GM21390 (cell line): ENCODE measurements around the gene TLCD4.

ENCODE experiments used
- ATAC-seq: cut with Tn5 transposase; IDR thresholded peaks from one replicate; pipeline ENCODE4 v1.9.1; 2021; ENCODE audit not compliant: unreplicated experiment

Gene TLCD4

DNA sequence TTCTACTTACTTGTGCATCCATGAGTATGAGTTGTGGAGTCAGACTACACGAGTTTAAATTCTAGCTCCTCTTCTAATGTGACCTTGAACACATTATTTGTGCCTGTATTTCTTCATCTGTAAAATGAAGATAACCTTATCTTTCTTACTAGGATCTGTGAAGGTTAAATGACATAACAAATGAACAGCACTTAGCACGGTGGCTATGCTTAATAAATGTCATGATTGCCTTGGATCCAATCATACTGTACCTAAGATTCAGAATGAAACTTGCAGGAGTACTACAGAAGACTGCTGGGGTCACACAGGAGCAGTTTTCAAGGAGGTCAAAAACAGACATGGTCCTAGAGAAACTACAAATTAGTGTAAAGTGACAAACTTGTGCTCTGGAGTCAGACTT is 22.2 kb upstream of the TLCD4 start:
- ATAC-seq, result no peak

DNA sequence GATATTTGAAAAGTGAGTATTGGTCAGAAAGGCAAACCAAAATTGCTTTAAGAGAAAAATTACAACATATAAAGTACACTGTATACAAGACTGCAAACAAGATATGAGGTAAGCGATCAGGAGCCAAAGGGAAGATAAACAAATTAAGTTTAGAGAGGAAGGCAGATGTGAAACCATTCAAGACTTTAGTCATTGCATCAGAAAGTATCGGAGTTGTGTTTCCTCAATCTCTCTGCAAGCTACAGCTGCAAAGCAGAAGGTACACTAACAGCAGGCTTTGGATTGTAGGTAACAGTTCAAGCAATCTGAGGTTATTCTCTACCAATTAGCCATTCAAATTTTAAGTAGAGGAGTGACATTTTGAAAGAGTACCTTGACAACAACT is 21.3 kb upstream of the TLCD4 start:
- ATAC-seq, result peak; percentile 92

DNA sequence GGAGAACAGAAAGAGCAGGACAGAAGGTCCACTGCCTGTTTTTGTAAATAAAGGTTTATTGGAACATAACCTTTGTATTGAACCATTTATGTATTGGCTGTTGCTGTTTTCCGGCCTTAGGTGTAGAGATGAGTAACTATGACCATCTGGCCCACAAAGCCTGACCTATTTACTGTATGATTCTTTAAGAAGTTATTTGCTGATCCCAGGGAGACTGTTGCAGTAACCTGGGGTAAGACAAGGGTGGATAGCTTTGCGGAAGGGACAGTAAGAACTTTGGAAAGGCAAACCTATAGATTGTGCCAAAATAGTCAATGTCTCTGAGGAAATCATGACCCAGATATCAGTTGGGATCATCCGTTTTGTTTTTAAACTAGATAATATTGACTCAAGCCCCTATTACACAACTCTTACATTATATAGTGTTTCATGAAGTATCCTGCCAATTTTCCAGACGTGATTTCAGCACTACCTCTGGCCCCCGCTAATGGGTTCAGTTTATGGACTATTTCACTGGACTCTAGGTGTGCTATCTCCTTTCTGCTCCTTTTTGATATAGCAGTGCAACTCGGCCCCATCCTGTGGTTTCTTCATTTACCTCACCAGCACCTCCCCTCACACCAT is 20.8 kb upstream of the TLCD4 start:
- peak; percentile 20 for ATAC-seq

DNA sequence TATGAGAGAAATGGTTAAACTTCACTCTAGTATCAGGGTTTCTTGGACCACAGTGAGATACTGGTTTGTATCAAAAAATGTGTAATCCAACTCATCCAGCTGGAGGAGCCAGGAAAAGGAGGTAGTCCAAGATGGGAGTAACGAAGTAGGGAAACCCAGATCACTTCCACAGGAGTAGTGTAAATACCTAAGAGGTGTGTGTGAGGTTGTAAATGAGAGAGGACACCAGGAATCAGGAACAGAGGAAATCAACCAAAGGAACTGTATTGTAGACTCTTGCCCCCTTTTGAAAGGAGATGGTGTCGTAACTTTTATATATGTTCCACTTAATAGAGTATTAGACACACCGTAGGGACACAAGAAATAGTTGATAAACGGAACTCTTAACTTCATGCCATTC is 19.7 kb upstream of the TLCD4 start:
- no peak for ATAC-seq

DNA sequence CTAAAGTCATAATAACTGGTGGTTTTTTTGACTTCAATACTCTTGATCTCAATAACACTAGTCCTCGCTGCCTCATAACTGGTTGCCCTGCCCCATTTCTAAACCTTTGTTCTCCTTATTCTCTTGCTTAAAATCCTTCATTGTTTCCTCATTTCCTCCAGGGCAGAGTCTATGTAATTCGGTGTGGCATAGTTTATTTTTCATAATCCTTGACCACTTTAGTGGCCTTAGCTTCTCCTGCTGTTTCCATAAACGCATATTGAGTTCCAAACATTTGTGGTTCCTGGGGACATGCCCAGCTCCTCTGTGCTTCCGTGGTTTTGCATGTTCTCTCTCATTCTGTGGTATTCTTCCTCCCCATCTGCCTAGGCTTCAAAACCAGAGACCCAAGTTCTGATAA is 19.0 kb upstream of the TLCD4 start:
- no peak for ATAC-seq

DNA sequence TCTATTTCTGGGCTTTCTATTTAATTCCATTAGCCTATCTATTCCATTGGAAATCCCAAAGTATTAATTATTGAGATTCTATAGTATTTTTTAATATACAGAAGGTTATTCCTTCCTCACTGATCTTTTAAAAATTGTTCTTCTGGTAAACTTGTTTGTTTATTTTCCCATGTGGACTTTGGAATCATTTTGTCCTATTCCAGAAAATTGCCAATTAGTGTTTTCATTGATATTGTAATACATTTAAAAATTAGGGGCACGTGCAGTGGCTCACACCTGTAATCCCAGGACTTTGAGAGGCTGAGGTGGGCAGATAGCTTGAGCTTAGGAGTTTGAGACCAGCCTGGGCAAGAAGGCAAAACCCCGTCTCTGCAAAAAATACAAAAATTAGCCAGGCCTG is 8.4 kb upstream of the TLCD4 start:
- no peak for ATAC-seq

DNA sequence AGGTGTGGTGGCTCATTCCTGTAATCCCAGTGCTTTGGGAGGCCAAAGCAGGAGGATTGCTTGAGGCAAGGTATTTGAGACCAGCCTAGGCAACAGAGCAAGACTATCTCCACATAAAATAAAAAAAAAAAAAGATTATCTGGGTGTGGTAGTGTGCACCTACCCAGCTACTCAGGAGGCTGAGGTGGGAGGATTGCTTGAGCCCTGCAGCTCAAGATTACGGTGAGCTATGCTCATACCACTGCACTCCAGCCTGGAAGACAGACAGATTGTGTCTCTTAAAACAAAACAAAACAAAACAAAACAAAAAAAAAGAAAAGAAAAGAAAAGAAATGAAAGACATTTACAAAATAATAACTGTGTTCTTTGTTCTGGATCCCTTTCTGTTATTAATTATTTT is 6.1 kb upstream of the TLCD4 start:
- no peak for ATAC-seq

DNA sequence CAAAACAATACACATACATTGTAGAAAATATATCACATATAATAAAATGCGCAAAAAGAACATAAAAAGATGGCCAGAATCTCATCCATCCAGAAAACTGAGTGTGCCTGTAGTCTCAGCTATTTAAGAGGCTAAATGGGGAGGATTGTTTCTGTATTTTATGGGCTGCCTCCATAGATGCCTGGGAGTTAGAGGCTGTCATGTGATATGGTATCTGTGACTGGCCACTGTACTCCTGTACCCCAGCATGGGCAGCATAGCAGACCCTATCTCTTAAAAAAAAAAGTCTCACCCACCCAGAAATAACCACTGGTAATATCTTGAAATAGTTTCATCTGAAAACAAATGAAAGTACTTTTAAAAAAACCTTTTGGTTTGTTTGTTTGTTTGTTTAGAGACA is 3.5 kb upstream of the TLCD4 start:
- no peak for ATAC-seq

DNA sequence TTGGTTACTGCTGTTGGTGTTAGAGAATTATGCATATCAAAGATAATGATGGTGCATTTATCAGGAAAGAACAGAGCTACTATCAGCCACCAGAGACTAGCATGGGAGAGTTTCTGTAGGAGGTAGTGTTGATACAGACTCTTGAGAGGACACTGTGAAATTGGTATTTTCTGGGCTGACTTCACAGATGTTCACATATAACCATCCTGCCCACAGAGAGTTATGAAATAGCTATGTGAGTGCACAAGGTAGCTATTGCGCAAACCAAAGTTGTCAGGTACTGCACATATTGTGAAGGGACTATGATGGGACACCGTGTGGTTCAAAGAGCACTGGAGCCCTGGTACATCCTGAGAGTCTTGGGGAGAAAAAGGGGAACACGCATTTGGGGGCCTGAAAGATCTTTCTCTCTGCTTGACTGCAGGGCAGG is 1.4 kb upstream of the TLCD4 start:
- no peak for ATAC-seq

DNA sequence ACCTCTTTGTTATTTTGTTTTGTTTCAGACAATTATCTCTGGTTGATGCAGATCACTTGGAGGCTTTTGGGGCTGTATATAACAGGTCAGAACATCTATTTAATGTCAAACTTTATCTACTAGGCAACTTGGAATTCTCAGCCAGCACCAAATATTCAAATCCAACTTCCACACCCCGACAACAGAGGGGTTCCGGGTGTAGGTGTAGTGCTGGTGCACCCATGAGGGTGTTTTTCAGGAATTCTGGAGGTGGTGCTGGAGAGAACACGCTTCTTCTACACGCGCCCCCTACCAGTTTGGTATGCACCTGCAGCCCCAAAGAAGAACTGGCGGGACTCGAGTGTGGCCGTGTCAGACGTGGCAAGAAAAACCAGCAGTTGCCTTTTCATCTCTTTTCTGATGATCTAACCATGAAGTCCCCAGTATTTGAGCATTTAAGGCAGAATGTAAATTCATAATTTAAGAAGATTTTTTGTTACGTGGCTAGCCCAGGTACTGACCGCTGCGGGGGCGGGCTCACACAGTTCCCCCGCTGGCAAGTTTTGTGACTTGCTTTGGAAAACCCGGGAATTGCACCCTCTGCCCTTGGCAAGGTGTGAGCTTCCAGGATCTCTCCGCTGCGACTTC is 462 bp upstream of the TLCD4 start:
- ATAC-seq, result peak; percentile 63

DNA sequence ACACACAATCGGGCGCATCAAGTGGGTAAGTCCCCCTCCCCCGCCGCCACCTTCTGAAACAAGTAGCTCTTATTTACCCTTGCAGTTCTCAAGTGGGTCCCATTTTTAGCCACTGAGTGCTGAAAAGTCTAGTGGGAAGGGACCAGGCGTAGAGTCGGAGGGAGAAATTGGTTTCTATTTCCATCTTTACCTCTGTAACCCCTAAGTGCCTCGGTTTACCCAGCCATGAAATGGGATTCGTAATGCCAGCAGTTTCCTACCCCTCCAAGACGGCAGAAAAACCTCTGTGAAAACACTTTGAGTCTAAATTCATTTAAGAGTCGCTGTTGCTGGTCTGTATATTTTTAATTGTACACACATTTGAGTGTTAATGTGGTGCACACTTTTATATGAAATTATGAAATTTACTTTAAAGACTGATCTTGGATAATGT is 928 bp downstream of the TLCD4 start:
- no peak for ATAC-seq

DNA sequence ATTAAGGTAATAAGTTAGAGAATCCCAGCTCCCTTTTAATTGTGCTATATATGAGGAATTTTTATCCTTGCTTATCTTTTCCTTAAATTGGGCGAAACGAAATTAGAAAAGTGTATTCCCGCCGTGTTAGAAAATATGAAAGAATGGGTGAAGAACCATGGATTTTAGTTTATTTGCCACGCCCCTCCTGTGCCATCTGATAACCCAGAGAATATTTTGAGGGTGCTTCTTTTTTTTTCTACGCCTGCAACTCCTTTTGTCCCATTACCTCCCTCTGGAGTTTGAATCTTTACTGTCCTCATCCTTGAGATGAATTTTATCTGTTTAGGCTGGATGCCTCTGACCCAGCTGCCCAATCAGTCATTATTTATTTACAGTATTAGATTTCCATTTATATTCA is 1.6 kb downstream of the TLCD4 start:
- no peak for ATAC-seq

DNA sequence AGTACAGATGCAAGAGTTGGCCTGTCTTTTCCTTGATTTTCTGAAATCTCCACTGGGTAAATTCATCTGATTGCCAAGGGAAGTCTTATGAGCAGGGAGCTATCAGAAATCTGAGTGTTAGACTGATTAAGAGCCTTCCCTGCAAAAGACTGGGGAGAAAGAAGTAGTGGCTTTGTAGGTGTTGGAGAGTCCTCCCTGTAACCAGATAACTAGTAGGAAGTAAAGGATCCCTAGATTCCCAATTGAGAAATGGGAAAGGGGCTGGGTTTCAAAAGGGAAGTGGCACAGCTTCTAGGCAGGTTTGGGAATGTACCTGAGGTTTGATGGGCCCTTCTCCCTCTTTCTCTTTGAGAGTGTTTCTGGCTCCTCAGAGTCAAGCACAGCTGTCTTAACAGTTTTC is 2.1 kb downstream of the TLCD4 start:
- ATAC-seq, result no peak

DNA sequence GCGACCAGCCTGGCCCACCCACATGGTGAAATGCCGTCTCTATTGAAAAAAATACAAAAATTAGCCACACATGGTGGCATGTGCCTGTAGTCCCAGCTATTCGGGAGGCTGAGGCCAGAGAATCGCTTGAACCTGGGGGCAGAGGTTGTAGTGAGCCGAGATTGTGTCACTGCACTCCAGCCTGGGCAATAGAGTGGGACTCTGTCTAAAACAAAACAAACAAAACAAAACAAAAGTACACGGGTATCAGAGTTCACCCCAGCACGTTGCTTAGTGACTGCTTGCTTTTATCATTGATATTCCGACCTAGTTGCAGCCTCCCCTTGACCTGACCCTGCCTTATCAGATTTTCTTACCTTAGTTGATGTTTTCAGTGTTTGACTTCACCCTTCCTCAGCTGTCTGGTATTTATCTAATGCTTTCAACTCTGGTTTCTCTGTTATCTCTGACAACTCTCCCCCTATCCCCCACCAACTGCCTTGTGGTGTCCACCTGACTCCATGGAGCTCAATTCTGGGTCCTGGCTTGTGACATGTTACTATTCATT is 5.1 kb downstream of the TLCD4 start:
- no peak for ATAC-seq

DNA sequence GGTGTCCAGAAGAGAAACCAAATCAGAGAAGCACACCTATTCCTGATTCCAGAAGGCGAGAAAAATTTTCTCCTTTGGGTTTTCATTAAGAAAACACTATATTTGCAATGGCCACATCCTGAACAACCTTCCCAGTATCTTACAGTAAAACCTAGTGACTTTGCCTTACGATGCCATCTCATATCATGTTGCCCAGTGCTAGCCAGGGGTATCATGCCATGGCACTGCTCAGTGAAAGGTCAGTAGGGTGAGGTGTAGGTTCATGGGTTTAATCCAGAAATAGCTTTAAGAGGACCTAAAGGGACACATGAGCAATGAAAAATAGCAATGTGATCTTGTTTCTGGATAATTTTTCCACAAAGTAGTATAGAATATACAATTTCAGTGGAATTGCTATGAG is 7.2 kb downstream of the TLCD4 start:
- ATAC-seq, result no peak

DNA sequence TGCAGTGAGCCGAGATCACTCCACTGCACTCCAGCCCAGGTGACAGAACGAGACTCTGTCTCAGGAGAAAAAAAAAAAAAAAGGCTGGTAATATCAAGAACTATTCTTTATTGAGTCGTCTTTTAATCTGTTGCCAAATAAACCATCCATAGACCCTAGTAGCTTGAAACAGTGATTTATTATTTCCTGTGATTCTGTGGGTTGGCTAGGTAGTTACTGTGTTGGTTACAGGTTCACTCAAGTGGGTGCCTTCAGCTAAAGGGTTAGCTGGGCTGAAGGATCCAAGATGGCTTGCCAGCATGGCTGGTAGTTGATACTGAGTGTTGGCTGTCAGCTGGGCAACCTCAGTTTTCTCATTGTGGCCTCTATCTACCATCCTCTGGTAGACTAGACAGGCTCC is 9.2 kb downstream of the TLCD4 start:
- ATAC-seq, result no peak

DNA sequence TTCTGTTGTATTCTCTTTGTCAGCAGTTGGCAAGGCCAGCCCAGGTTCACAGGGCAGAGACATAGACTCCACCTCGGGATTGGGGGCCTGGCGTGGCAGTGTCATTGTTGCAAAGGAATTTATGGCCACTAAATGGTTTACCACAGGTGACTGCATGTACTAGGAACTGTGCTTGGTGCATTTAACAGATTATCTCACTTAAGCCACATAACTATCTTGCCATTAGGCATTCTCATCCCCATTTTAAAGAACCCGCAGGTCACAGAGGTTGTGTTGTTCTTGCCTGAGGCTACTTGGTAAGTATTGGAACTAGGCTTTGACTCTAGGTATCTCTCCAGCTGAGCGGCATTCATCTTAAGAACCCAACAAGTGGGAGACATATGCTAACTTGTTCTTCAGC is 9.7 kb downstream of the TLCD4 start:
- ATAC-seq, result no peak

DNA sequence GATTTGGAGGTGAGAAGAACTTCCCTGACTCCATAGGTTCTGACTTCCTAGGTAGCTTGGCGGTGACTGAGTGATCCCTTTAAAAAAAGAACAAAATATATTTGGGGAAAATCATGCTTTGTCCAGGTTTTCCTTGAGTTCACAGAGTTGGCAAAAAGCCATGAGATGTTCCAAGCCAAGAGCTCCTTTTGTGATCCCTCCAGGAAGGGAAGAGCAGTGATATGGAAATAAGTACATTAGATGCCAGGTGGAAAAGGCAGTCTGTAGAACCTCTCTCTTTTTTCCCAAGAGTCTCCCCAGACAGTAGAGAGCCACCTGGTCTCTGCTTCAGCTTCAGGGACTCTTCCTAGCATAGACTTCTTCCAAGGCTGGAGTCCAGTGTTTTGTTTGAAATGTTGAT is 10.2 kb downstream of the TLCD4 start:
- ATAC-seq, result no peak

DNA sequence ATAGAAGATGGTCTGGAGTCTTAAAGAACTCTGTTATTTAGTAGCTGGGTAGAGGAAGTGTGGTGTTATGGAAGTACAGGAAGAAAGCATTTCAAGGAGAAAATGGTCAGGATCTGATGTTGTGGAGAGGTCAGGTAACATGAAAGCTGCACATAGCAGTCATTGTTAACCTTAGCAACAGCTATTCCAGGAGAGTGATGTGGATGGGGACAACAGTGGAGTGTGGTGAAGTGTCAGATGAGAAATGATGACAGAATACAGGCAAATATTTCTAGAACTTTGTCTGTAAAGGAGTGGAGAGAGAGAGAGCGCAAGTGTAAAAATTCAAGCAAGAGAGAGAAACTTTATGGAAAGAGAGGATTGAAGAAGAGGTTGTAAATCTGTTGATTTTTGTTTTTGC is 15.6 kb downstream of the TLCD4 start:
- no peak for ATAC-seq

DNA sequence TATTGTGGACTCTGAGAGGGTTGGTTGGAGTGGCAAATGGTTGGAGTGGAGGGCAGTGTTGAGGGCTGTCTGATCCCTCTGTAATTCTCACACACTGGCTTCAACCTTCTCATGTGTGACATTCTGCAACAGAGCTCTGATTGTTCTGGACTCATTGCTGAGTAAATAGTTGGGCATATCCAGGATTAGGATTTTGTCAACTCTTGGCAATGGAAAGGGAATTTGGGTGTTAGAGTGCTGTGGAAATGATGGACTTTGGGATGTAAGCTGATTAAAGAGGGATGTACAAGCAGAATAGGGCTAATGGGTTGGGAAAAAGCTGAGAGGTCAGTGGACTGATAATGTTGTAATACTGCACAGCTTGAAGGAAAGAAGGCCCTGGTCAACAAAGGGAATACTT is 16.5 kb downstream of the TLCD4 start:
- no peak for ATAC-seq

DNA sequence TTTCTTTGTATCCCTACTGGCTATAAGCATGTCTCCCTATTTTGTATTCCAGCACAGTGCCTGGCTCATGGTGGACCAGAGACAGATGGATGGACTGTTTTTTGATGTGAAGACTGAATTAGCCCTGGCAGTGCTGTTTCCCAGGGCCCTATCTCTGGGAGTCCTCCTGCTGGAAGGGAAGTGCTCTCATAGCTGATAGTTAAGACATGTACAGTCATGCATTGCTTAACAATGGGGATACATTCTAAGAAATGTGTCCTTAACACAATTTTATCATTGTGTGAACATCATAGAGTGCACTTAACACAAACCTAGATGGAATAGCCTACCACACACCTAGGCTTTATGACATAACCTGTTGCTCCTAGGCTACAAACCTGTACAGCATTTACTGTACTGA is 21.1 kb downstream of the TLCD4 start:
- ATAC-seq, result no peak

DNA sequence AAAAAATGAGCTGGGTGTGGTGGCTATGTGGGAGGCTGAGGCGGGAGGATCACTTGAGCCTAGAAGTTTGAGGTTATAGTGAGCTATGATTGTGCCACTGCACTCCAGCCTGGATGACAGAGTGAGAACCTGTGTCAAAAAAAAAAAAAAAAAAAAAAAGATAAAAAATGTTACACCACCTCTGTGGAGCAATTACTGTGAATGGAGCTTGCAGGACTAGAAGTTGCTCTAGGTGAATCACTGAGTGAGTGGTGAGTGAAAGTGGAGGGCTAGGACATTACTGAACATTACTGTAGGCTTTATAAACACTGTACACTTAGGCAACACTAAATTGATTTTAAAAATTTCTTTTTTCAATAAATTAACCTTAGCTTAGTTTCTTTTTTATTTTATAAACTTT is 21.9 kb downstream of the TLCD4 start:
- ATAC-seq, result no peak

DNA sequence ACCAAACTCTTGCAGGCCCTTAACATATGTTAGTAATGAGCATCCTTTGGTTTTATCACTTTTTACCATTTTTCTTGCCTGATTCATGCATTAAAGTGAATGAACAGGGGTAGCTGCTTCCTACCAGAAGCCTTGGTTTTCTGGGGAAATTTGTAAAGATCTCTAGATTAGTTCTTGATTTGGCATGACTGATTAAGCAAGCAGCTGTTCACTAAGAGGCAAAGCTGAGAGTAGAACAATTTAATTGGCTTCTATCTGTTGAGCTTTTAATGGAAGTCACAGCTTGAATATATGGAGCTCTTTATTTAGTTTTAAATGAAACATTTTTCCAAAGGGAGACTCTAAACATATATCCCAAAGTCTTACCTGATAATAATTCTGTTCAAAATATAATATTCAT is 23.6 kb downstream of the TLCD4 start:
- no peak for ATAC-seq
